Stimulated activated naive CD4-positive, alpha-beta T cell (primary cell): Measurements from ENCODE around the gene SNX30.

ENCODE experiments used
- DNase-seq, 6 experiments: peaks; one replicate each; lab custom pipeline; 2025; lab: John Stamatoyannopoulos, UW

The SNX30 gene

GRCh38 chr9:112822618-112823017 is 72.1 kb downstream of the SNX30 start:
- no peak for DNase-seq

- DNase-seq: no peak
Measured at GRCh38 chr9:112823257-112823656, 72.7 kb downstream of the SNX30 start.

GRCh38 chr9:112831281-112831851 is 80.8 kb downstream of the SNX30 start:
- DNase-seq: no peak

- no peak for DNase-seq
Measured at GRCh38 chr9:112831969-112832368, 81.4 kb downstream of the SNX30 start.

GRCh38 chr9:112833081-112833480 is 82.5 kb downstream of the SNX30 start:
- no peak for DNase-seq

GRCh38 chr9:112836394-112836793 is 85.8 kb downstream of the SNX30 start:
- no peak for DNase-seq

GRCh38 chr9:112838342-112838741 is 87.8 kb downstream of the SNX30 start:
- DNase-seq: no peak

- no peak for DNase-seq
Measured at GRCh38 chr9:112839331-112839730, 88.8 kb downstream of the SNX30 start.

- no peak for DNase-seq
Measured at GRCh38 chr9:112841261-112841660, 90.7 kb downstream of the SNX30 start.

- DNase-seq: no peak
Measured at GRCh38 chr9:112842555-112842954, 92.0 kb downstream of the SNX30 start.

- DNase-seq: peak; percentile 28 to 71 (median 45)
Measured at GRCh38 chr9:112844771-112845542, 94.4 kb downstream of the SNX30 start.

- no peak for DNase-seq
Measured at GRCh38 chr9:112846528-112847488, 96.2 kb downstream of the SNX30 start.

- no peak for DNase-seq
Measured at GRCh38 chr9:112848316-112849151, 98.0 kb downstream of the SNX30 start.

GRCh38 chr9:112849363-112849922 is 98.9 kb downstream of the SNX30 start:
- DNase-seq: no peak

- no peak for DNase-seq
Measured at GRCh38 chr9:112850840-112851239, 100.3 kb downstream of the SNX30 start.

- no peak for DNase-seq
Measured at GRCh38 chr9:112852741-112853504, 102.4 kb downstream of the SNX30 start.

- no peak for DNase-seq
Measured at GRCh38 chr9:112853882-112854585, 103.5 kb downstream of the SNX30 start.

GRCh38 chr9:112854657-112855056 is 104.1 kb downstream of the SNX30 start:
- DNase-seq: no peak

- DNase-seq: no peak
Measured at GRCh38 chr9:112856200-112856599, 105.6 kb downstream of the SNX30 start.

- no peak for DNase-seq
Measured at GRCh38 chr9:112856843-112857242, 106.3 kb downstream of the SNX30 start.
